T-helper 22 cell (primary cell): ENCODE measurements around the gene LRRC15.

Experiments used
- DNase-seq: peaks from one replicate; pipeline ENCODE4 v3.0.0-alpha.2; 2020; ENCODE audit warnings: low read depth

The LRRC15 gene

GRCh38 chr3:194384569-194385001 is 15.0 kb upstream of the LRRC15 start:
- no peak for DNase-seq

GRCh38 chr3:194384156-194384555 is 14.6 kb upstream of the LRRC15 start:
- DNase-seq: no peak

GRCh38 chr3:194383276-194383940 is 13.9 kb upstream of the LRRC15 start:
- no peak for DNase-seq

GRCh38 chr3:194382892-194383223 is 13.3 kb upstream of the LRRC15 start:
- DNase-seq: no peak

GRCh38 chr3:194382196-194382891 is 12.8 kb upstream of the LRRC15 start:
- no peak for DNase-seq

GRCh38 chr3:194381460-194381875 is 11.9 kb upstream of the LRRC15 start:
- no peak for DNase-seq

GRCh38 chr3:194380326-194380725 is 10.8 kb upstream of the LRRC15 start:
- no peak for DNase-seq

GRCh38 chr3:194379651-194380050 is 10.1 kb upstream of the LRRC15 start:
- no peak for DNase-seq

GRCh38 chr3:194379231-194379630 is 9.7 kb upstream of the LRRC15 start:
- no peak for DNase-seq

- DNase-seq: no peak
These were observed 8.2 kb upstream of the LRRC15 start for GRCh38 chr3:194377708-194378107.

- DNase-seq: no peak
These were observed 6.7 kb upstream of the LRRC15 start for GRCh38 chr3:194376241-194376560.

- DNase-seq: no peak
These were observed 6.1 kb upstream of the LRRC15 start for GRCh38 chr3:194375473-194376240.

- no peak for DNase-seq
These were observed 5.4 kb upstream of the LRRC15 start for GRCh38 chr3:194374935-194375334.

GRCh38 chr3:194373899-194374298 is 4.4 kb upstream of the LRRC15 start:
- DNase-seq: no peak

GRCh38 chr3:194373028-194373427 is 3.5 kb upstream of the LRRC15 start:
- no peak for DNase-seq

- no peak for DNase-seq
These were observed 1.2 kb upstream of the LRRC15 start for GRCh38 chr3:194370753-194371152.

GRCh38 chr3:194368918-194369317 is 625 bp downstream of the LRRC15 start:
- DNase-seq: no peak

GRCh38 chr3:194367992-194368841 is 1.3 kb downstream of the LRRC15 start:
- no peak for DNase-seq

GRCh38 chr3:194365978-194366490 is 3.5 kb downstream of the LRRC15 start:
- no peak for DNase-seq

GRCh38 chr3:194365526-194365925 is 4.0 kb downstream of the LRRC15 start:
- no peak for DNase-seq

GRCh38 chr3:194364652-194365434 is 4.7 kb downstream of the LRRC15 start:
- DNase-seq: no peak
